ENCODE data around the gene EARS2. TPM values are rescaled to one million over a fixed set of nuclear protein-coding genes. Genes with fewer than 3 reads are reported as not detected.
"Not testable (repeated sequence)": the region's sequence is repeated elsewhere in the genome, so short reads cannot be mapped to it uniquely, and the experiment has no call there.

Gene EARS2
- total RNA-seq, 3 donors from 2014 or later: 30.8 to 37.1 (median 33.3) TPM

DNA sequence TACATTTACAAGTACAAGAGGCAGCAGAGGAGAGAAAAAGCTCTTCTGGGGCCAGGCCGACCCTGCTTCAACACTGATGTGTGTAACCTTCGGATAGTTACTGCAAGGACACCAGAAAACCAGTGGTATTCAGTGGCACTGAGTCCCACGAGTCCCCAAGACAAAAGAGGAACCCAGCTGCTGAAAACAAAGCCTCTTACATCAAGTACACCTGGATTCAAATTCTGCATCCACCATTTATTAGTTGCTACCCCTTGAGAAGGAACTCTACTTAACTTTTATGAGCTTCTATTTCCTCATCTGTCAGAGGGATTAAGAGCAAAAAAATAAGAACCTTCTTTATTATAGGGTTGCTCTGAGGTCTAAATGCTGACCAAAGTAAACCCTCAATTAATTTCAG lies 2.6 kb downstream of the EARS2 start:
- H3K4me3 Mint-ChIP-seq: no peak overlapping the region
- DNase-seq (no peak), ATAC-seq (no peak)
- no peaks in the 10 kb centered on the region for H3K27me3 Mint-ChIP-seq (ENCODE audit: low read depth)
- H3K9me3 Mint-ChIP-seq: no peaks in the 10 kb centered on the region
- peaks cover 24% of the 10 kb centered on the region for H3K4me1 Mint-ChIP-seq (ENCODE audit: low read depth)
- H3K36me3 Mint-ChIP-seq (ENCODE audit: insufficient read depth): peaks cover 14% of the 10 kb centered on the region

DNA sequence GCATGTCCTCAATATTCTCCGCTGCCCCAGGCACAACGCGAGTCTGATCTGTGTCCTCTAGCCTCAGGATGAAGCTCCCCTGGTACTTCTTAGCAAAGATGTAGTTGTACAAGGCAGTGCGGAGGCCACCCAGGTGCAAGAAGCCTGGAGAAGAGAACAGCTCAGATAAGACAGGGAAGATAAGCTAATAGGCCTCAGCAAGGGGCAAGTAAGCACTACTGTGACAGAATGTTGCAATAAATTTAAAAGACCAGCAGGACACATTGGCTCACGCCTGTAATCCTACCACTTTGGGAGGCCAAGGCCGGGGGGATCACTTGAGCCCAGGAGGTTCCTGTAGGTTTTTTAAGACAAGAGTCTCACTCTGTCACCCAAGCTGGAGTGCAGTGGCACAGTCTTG lies 5.0 kb downstream of the EARS2 start:
- H3K27me3 Mint-ChIP-seq (ENCODE audit: low read depth): no peaks in the 10 kb centered on the region
- H3K9me3 Mint-ChIP-seq: no peaks in the 10 kb centered on the region
- no peak for ATAC-seq

DNA sequence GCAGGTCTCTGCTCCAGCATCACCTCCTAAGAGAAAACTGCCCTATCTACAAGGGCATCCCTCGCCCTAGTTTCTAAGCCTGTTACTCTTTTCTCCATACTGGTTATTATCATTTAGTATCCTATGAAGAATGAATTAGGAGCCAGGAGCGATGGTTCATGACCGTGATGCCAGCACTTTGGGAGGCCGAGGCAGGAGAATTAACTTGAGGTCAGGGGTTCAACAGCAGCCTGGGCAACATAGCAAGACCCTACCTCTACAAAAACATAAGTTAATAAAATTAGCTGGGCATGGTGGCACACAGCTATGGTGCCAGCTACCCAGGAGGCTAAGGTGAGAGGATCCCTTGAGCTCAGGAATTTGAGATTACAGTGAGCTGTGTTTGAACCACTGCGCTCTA lies 7.2 kb downstream of the EARS2 start:
- H3K27me3 Mint-ChIP-seq (ENCODE audit: low read depth): no peaks in the 10 kb centered on the region
- no peaks in the 10 kb centered on the region for H3K4me1 Mint-ChIP-seq (ENCODE audit: low read depth)
- no peak for ATAC-seq
- no peaks in the 10 kb centered on the region for H3K9me3 Mint-ChIP-seq
- no peak overlapping the region for H3K4me3 Mint-ChIP-seq
- H3K36me3 Mint-ChIP-seq (ENCODE audit: insufficient read depth): peaks cover 31% of the 10 kb centered on the region
- no peak for DNase-seq

More for the DNA sequence above, 5.0 kb downstream of the EARS2 start:
- H3K4me3 Mint-ChIP-seq: no peak overlapping the region
- H3K36me3 Mint-ChIP-seq (ENCODE audit: insufficient read depth): peaks cover 23% of the 10 kb centered on the region
- peaks cover 11% of the 10 kb centered on the region for H3K4me1 Mint-ChIP-seq (ENCODE audit: low read depth)
- DNase-seq: no peak

DNA sequence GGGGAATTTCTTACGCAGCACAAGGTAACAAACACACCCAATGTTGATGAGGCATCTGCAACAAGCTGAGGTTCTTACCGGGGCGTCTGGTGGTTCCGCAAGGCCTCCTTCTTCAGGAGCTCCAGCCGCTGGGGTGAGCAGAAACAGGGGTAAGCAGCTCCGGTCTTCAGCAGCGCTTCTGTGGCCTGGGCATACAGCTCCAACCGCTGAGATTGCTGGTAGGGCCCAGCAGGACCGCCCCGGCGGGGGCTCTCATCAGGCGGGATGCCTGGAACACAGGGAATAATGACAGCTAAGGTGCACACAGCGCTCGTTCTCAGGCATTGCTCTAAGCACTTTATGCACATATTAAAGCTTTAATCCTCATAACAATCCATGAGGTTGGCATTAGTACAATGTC lies 12.7 kb downstream of the EARS2 start:
- ATAC-seq: no peak

DNA sequence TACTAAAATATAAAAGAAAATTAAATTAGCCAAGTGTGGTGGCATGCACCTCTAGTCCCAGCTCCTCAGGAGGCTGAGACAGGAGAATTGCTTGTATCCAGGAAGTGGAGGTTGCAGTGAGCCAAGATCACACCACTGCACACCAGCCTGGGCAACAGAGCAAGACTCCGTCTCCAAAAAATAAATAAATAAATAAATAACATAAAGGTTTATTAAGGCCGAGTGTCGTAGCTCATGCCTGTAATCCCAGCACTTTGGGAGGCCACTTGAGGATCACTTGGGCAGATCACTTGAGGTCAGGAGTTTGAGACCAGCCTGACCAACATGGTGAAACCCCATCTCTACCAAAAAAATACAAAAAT lies 16.4 kb downstream of the EARS2 start:
- ATAC-seq; DNase-seq; H3K27me3 Mint-ChIP-seq (ENCODE audit: low read depth); H3K4me3 Mint-ChIP-seq; H3K4me1 Mint-ChIP-seq (ENCODE audit: low read depth); H3K9me3 Mint-ChIP-seq: not testable (repeated sequence)
- peaks cover 13% of the 10 kb centered on the region for H3K36me3 Mint-ChIP-seq (ENCODE audit: insufficient read depth)

More for the DNA sequence above, 12.7 kb downstream of the EARS2 start:
- Mint-ChIP-seq H3K4me1 (ENCODE audit: low read depth) (no peaks in the 10 kb centered on the region), H3K36me3 (ENCODE audit: insufficient read depth) (peaks cover 30% of the 10 kb centered on the region), H3K4me3 (no peak overlapping the region), H3K9me3 (no peaks in the 10 kb centered on the region), H3K27me3 (ENCODE audit: low read depth) (no peaks in the 10 kb centered on the region)
- DNase-seq: no peak

DNA sequence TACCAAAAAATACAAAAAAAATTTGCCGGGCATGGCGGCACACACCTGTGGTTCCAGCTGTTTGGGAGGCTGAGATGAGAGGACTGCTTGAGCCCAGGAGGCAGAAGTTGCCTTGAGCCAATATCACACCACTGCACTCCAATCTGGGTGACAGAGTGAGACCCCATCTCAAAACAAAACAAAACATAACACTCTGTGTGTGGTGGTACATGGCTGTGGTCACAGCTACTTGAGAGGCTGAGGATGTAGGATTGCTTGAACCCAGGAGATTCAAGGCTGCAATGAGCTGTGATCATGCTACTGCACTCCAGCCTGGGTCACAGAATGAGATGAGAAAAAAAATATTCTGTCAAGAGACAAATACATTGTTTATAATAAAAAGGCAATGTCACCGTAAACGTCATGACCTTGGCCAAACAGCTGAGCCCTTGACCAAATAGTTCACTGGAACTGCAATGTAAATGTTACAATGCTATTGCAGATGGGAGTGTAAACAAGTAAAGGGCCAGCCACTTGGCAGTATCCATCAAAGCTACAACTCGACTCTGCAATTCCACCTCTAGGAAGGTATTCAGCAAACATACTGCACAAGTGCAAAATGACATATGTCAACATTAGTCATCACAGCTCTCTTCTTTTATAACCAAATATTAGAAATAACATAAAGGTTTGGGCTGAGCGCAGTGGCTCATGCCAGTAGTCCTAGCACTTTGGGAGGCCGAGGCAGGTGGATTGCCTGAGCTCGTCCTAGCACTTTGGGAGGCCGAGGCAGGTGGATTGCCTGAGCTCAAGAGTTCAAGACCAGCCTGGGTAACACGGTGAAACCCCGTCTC lies 16.9 kb downstream of the EARS2 start:
- H3K36me3 Mint-ChIP-seq (ENCODE audit: insufficient read depth): peaks cover 13% of the 10 kb centered on the region
- no peak for DNase-seq

DNA sequence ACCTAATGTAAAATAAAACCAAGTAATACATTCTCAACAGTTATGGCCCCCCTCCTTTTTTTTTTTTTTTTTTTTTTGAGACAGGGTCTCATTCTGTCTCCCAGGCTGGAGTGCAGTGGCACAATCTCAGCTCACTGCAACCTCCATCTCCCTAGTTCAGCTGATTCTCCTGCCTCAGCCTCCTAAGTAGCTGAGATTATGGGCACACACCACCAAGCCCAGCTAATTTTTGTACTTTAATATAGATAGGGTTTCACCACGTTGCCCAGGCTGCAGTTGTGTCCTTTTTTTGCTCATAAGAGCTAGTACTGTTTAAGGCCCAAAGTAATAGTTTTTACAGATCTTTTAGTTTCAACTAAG lies 18.3 kb downstream of the EARS2 start:
- ATAC-seq: no peak
- H3K4me1 Mint-ChIP-seq (ENCODE audit: low read depth): peaks cover 3% of the 10 kb centered on the region

More for the DNA sequence above, 16.9 kb downstream of the EARS2 start:
- Mint-ChIP-seq H3K27me3 (ENCODE audit: low read depth) (no peaks in the 10 kb centered on the region), H3K9me3 (no peaks in the 10 kb centered on the region), H3K4me3 (no peak overlapping the region), H3K4me1 (ENCODE audit: low read depth) (peaks cover 3% of the 10 kb centered on the region)
- ATAC-seq: no peak

DNA sequence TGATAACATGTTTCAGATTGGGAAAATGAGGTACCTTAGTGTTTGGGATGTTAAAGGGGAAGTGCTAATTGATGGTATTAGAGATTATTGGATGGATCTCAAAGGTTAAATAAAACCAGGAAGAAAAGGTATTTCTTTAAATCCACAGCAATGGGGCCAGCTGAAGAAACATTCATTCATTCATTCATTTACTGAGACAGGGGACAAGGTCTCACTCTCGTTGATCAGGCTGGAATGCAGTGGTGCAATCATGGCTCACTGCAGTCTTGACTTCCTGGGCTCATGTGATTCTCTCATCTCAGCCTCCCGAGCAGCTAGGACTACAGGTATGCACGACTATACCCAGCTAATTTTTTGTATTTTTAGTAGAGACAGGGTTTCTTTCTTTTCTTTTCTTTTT lies 19.8 kb downstream of the EARS2 start:
- peaks cover 3% of the 10 kb centered on the region for H3K4me1 Mint-ChIP-seq (ENCODE audit: low read depth)
- DNase-seq (no peak), ATAC-seq (no peak)
- H3K27me3 Mint-ChIP-seq (ENCODE audit: low read depth): no peaks in the 10 kb centered on the region
- no peaks in the 10 kb centered on the region for H3K9me3 Mint-ChIP-seq
- peaks cover 13% of the 10 kb centered on the region for H3K36me3 Mint-ChIP-seq (ENCODE audit: insufficient read depth)
- H3K4me3 Mint-ChIP-seq: no peak overlapping the region

More for the DNA sequence above, 18.3 kb downstream of the EARS2 start:
- Mint-ChIP-seq H3K27me3 (ENCODE audit: low read depth) (no peaks in the 10 kb centered on the region), H3K36me3 (ENCODE audit: insufficient read depth) (peaks cover 14% of the 10 kb centered on the region), H3K4me3 (no peak overlapping the region), H3K9me3 (no peaks in the 10 kb centered on the region)
- DNase-seq: no peak

DNA sequence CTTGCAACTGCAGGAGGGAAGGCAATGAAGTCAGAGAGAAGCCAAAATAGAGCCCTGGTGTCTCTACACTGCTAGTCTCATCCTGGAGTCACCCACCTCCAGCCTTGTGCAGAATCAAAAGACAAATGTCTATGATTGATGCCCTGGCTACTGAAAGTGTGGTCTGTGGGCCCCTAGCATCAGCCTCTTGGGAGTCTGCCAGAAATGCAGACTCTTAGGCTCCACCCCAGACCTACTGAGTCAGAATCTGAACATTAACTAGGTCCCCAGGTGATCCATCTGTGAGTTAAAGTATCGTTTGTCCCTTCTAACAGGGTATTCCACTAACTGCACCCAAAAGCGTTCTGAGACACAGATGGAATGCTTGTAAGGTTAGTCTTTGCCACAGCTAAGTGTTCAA lies 21.2 kb downstream of the EARS2 start:
- H3K4me3 Mint-ChIP-seq: no peak overlapping the region
- H3K36me3 Mint-ChIP-seq (ENCODE audit: insufficient read depth): peaks cover 13% of the 10 kb centered on the region
- no peak for DNase-seq
- H3K4me1 Mint-ChIP-seq (ENCODE audit: low read depth): peaks cover 3% of the 10 kb centered on the region
- H3K27me3 Mint-ChIP-seq (ENCODE audit: low read depth): no peaks in the 10 kb centered on the region
- H3K9me3 Mint-ChIP-seq: no peaks in the 10 kb centered on the region
- ATAC-seq: no peak

DNA sequence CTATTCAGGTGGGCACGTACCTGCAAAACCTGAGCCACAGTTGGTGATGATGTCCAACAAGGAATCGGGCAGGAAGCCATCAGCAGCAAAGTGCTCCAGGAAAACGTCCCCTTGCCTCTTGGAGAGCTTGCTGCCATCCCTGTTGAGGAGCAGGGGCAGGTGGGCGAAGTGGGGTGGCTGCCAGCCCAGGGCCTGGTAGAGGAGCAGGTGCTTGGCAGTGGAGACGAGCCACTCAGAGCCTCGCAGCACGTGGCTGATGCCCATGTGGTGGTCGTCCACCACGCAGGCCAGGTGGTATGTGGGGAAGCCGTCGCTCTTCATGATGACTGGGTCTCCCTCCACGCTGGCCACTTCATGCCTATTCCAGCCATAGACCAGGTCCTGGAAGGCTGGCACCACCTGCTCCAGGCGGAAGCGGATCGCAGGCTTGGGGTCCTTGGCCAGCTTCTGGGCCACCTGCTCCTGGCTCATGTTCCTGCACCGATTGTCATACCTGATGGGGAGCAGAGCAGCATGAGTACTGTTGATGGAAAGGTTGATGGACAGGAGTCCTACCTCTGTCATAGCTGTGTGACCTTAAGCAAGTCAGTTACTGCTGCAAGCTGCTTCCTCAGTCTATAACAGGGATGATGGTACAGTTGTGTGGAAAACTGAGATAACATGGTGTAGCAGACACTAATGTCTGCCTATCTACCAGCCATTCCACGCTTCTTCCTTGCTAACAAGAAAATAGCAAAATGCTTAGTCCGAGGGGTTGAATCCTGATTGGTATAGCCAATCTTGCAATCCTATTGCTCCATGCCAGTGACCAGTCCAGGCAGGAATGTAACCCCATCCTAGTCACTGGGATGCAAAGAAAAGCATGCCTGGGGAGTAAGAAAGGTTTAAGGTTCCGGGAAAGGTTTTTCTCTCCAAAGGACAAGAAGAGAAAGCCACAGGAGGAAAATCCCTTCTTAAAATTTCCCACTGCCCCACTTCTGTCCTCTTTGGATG lies 22.0 kb downstream of the EARS2 start:
- no peak overlapping the region for H3K4me3 Mint-ChIP-seq
- H3K36me3 Mint-ChIP-seq (ENCODE audit: insufficient read depth): peaks cover 13% of the 10 kb centered on the region
- DNase-seq (no peak), ATAC-seq (no peak)
- peaks cover 3% of the 10 kb centered on the region for H3K4me1 Mint-ChIP-seq (ENCODE audit: low read depth)
- no peaks in the 10 kb centered on the region for H3K9me3 Mint-ChIP-seq
- H3K27me3 Mint-ChIP-seq (ENCODE audit: low read depth): no peaks in the 10 kb centered on the region

DNA sequence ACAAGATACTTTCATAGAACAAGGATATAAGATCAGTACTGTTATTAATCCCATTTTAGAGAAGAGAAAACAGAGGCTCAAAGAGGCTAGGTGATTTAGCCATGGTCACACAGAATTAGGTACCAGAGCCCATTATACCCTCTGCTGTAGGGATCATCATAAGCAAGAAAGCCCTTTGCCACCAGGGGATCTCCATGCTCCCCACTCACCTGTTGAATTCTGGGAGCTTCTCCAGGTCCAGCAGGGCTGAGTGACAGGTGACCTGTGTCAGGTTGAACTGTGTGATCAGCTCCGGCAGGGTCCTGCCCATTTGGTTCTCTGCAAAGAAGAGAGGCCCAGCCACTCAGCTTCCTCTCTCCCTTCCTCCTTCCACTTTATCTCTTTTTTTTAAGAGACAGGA lies 24.7 kb downstream of the EARS2 start:
- DNase-seq: no peak
- H3K4me1 Mint-ChIP-seq (ENCODE audit: low read depth): no peaks in the 10 kb centered on the region
- H3K9me3 Mint-ChIP-seq: no peaks in the 10 kb centered on the region
- no peak overlapping the region for H3K4me3 Mint-ChIP-seq
- H3K36me3 Mint-ChIP-seq (ENCODE audit: insufficient read depth): peaks cover 20% of the 10 kb centered on the region
- no peak for ATAC-seq
- H3K27me3 Mint-ChIP-seq (ENCODE audit: low read depth): no peaks in the 10 kb centered on the region

DNA sequence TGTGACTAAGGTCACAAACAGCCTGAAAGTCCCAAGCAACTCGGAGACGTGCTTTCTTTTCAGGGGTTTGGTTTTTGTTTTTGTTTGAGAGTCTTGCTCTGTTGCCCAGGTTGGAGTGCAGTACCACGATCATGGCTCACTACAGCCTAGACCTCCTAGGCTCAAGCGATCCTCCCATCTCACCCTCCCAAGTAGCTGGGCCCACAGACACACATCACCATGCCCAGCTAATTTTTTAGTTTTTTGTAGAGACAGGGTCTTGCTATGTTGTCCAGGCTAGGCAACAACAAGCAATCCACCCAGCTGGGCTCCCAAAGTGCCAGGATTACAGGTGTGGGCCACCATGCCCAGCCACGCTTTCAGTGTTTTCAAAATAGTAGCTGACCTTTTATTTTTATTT lies 27.1 kb downstream of the EARS2 start:
- Mint-ChIP-seq H3K36me3 (ENCODE audit: insufficient read depth) (peaks cover 31% of the 10 kb centered on the region), H3K9me3 (no peaks in the 10 kb centered on the region), H3K27me3 (ENCODE audit: low read depth) (no peaks in the 10 kb centered on the region), H3K4me3 (no peak overlapping the region), H3K4me1 (ENCODE audit: low read depth) (no peaks in the 10 kb centered on the region)
- no peak for DNase-seq
- no peak for ATAC-seq

DNA sequence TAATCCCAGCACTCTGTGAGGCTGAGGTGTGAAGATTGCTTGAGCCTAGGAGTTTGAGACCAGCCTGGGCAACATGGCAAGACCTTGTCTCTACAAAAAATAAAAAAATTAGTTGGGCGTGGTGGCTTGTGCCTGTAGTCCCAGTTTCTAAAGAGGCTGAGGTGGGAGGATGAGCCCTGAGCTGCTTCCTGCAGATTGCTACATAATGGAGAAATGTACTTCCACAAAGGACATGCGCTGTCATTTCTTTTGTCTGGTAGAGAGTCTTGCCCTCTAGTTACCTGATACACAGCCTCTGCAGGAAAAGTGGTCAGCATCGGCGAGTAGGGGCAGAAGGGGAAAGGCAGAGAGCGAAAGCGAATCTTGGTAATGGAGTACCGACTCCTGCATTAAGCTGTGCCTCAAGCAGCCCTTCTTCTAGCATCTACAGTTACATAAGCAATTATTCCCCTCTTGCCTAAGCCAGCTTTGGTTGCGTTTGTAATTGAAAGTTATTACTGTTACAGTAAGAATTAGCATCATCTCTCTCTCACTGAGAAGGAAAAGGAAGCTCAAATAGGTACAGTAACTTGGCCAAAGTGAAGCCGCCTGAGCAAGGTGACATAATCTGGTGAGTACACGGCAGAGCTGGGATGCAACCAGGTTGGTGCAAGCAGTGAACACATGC lies 28.4 kb downstream of the EARS2 start:
- Mint-ChIP-seq H3K36me3 (ENCODE audit: insufficient read depth) (peaks cover 36% of the 10 kb centered on the region), H3K27me3 (ENCODE audit: low read depth) (no peaks in the 10 kb centered on the region), H3K4me3 (no peak overlapping the region), H3K9me3 (no peaks in the 10 kb centered on the region), H3K4me1 (ENCODE audit: low read depth) (no peaks in the 10 kb centered on the region)
- no peak for ATAC-seq
- DNase-seq: no peak

DNA sequence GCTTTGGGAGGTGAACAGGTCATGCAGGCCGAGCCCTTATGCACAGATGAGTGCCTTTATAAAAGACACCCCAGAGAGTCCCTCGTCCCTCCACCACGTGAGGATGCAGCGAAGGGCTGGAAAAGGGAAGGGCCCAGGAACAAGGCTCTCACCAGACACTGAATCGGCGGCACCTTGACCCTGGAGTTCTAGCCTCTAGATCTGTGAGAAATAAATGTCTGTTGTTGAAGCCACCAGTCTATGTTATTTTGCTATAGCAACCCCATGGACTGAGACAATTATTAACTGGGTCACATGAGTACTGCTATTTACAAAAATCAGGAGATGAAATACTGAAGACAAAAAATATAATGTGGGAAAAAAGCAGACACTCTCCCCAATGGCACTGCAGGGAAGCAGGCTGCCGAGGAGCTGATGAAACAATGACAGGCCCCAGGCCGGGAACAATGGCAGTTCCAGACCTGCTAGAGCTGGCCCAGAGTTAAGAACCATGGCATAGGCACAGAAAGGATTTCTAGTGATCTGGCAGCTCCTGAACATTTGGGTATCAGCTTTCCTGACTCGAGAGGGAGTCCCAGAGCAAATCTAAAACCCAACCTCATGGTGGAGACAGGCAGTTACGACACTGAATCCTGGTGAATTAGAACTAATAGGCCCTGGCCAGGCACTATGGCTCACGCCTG lies 29.0 kb downstream of the EARS2 start:
- no peaks in the 10 kb centered on the region for H3K9me3 Mint-ChIP-seq
- no peaks in the 10 kb centered on the region for H3K4me1 Mint-ChIP-seq (ENCODE audit: low read depth)
- ATAC-seq (no peak), DNase-seq (no peak)
- no peaks in the 10 kb centered on the region for H3K27me3 Mint-ChIP-seq (ENCODE audit: low read depth)
- H3K36me3 Mint-ChIP-seq (ENCODE audit: insufficient read depth): peaks cover 37% of the 10 kb centered on the region
- no peak overlapping the region for H3K4me3 Mint-ChIP-seq
